Kidney epithelial cell (primary cell): ENCODE measurements around the gene LRRC42. TPM values are rescaled to one million over a fixed set of nuclear protein-coding genes. Genes with fewer than 3 reads are reported as not detected.

Experiments used
- DNase-seq: peaks from one replicate; pipeline ENCODE4 v3.0.0-alpha.2; 2010; ENCODE audit warnings: low read depth
- H3K27me3 ChIP-seq: 2 replicates; pipeline ENCODE4 v1.6.0; 2011; ENCODE audit warnings: low read length; ENCODE audit not compliant: control insufficient read depth, insufficient read depth
- H3K36me3 ChIP-seq: 2 replicates; pipeline ENCODE4 v1.5.1; 2011; ENCODE audit warnings: low read length; ENCODE audit not compliant: control insufficient read depth, insufficient read depth
- H3K4me3 ChIP-seq: 2 replicates; pipeline ENCODE4 v1.5.1; 2011; ENCODE audit warnings: low read depth, mild to moderate bottlenecking, control low read depth, low read length
- CTCF ChIP-seq: IDR thresholded peaks from 2 replicates; pipeline ENCODE4 v1.5.1; 2011; ENCODE audit warnings: mild to moderate bottlenecking, moderate library complexity, low read length, control low read depth, inconsistent platforms; ENCODE audit not compliant: insufficient read depth, poor library complexity, severe bottlenecking
- total RNA-seq: library from RNA; depleted of rRNA; stranded (reverse); fragments of >200 nt; gene quantifications from 2 replicates; pipeline ENCODE4 v1.2.3, GENCODE V29; 2015

Gene LRRC42
- total RNA-seq, 1 donor from 2014 or later, result 45.7 TPM

GRCh38 chr1:54008876-54009275, 62.7 kb downstream of the LRRC42 start:
- H3K27me3 ChIP-seq, result peaks cover 35% of the 10 kb centered on the region
- TF ChIP-seq CTCF, result no peak
- no peaks in the 10 kb centered on the region for H3K36me3 ChIP-seq
- DNase-seq, result no peak
- no peak overlapping the region for H3K4me3 ChIP-seq

GRCh38 chr1:54009406-54009805, 63.3 kb downstream of the LRRC42 start:
- peaks cover 40% of the 10 kb centered on the region for H3K27me3 ChIP-seq
- no peak overlapping the region for H3K4me3 ChIP-seq
- no peak for DNase-seq
- TF ChIP-seq CTCF, result no peak
- no peaks in the 10 kb centered on the region for H3K36me3 ChIP-seq

- no peak for TF ChIP-seq CTCF
- H3K4me3 ChIP-seq, result no peak overlapping the region
- peaks cover 42% of the 10 kb centered on the region for H3K27me3 ChIP-seq
- H3K36me3 ChIP-seq, result no peaks in the 10 kb centered on the region
- no peak for DNase-seq
These were observed 64.4 kb downstream of the LRRC42 start for GRCh38 chr1:54010415-54011117.

GRCh38 chr1:54011316-54012007, 65.3 kb downstream of the LRRC42 start:
- Histone ChIP-seq H3K36me3 (no peaks in the 10 kb centered on the region), H3K27me3 (peaks cover 42% of the 10 kb centered on the region), H3K4me3 (no peak overlapping the region)
- no peak for TF ChIP-seq CTCF
- DNase-seq, result no peak

GRCh38 chr1:54012008-54012325, 65.8 kb downstream of the LRRC42 start:
- Histone ChIP-seq H3K27me3 (peaks cover 42% of the 10 kb centered on the region), H3K36me3 (no peaks in the 10 kb centered on the region), H3K4me3 (no peak overlapping the region)
- TF ChIP-seq CTCF, result no peak
- no peak for DNase-seq
